H1 (cell line): ENCODE data around the gene CD164L2. TPM values are rescaled to one million over a fixed set of nuclear protein-coding genes. Genes with fewer than 3 reads are reported as not detected.

Source experiments
- CTCF ChIA-PET: fragments of 300-600 bp; sonication (Branson Sonifier 250); formaldehyde crosslinking; loops from one replicate; lab custom pipeline; 2021; ENCODE audit not compliant: partially characterized antibody; lab: Charles Lee
- POLR2A ChIA-PET: fragments of 300-600 bp; sonication (Branson Sonifier 250); formaldehyde crosslinking; loops from one replicate; lab custom pipeline; 2021; ENCODE audit warnings: inconsistent platforms; ENCODE audit not compliant: partially characterized antibody; lab: Charles Lee
- DNase-seq, 2 experiments: peaks; one replicate each; pipeline versions ENCODE4 v3.0.0 to v3.0.0-alpha.2; 2010 to 2022; ENCODE audit warnings: low spot score in 2 of 2, low read depth in 1 of 2, mixed read lengths in 1 of 2
- FAIRE-seq: peaks from 2 replicates; lab custom pipeline; 2011; peaks lifted over from hg19 to GRCh38; lab: Jason Lieb, UNC
- H2AFZ ChIP-seq: 2 replicates; pipeline ENCODE4 v1.8.1; 2012; ENCODE audit warnings: low read length, inconsistent platforms
- H2AK5ac ChIP-seq: 2 replicates; pipeline ENCODE4 v1.6.1; 2013; ENCODE audit warnings: low read depth, low read length
- H2BK120ac ChIP-seq: replicated peaks from 2 replicates; pipeline ENCODE3; 2013; ENCODE audit warnings: low read depth, low read length, inconsistent platforms
- H2BK12ac ChIP-seq: 2 replicates; pipeline ENCODE4 v1.6.1; 2013; ENCODE audit warnings: low read depth, low read length
- H2BK15ac ChIP-seq: 2 replicates; pipeline ENCODE4 v1.6.1; 2013; ENCODE audit warnings: low read length
- H2BK20ac ChIP-seq: 2 replicates; pipeline ENCODE4 v1.6.1; 2013; ENCODE audit warnings: low read length
- H2BK5ac ChIP-seq: 2 replicates; pipeline ENCODE4 v1.6.1; 2013; ENCODE audit warnings: low read depth, low read length
- H3K14ac ChIP-seq: 2 replicates; pipeline ENCODE4 v1.6.1; 2013; ENCODE audit warnings: inconsistent platforms; ENCODE audit not compliant: insufficient read length
- H3K18ac ChIP-seq: 2 replicates; pipeline ENCODE4 v1.6.1; 2013; ENCODE audit warnings: low read length; ENCODE audit errors: extremely low read depth
- H3K23ac ChIP-seq: 2 replicates; pipeline ENCODE4 v1.6.1; 2013; ENCODE audit warnings: inconsistent platforms; ENCODE audit not compliant: insufficient read length
- H3K23me2 ChIP-seq: 2 replicates; pipeline ENCODE4 v1.6.1; 2013; ENCODE audit warnings: low read depth, low read length
- H3K27ac ChIP-seq: 2 replicates; pipeline ENCODE4 v1.6.1; 2011; ENCODE audit warnings: low read depth, low read length, inconsistent platforms
- H3K27me3 ChIP-seq, 4 experiments: replicated peaks in 1 of 4; 1 replicate in 1 of 4; 2 replicates in 3 of 4; pipeline versions ENCODE4 v1.6.1 to v1.8.1; 2011 to 2013; ENCODE audit warnings: low read length in 3 of 4, mild to moderate bottlenecking in 3 of 4, inconsistent platforms in 2 of 4, mixed read lengths in 2 of 4, moderate library complexity in 1 of 4; ENCODE audit not compliant: control insufficient read depth in 3 of 4, insufficient read depth in 3 of 4; ENCODE audit errors: extremely low read depth in 1 of 4
- H3K36me3 ChIP-seq, 4 experiments: 2 replicates each; pipeline versions ENCODE4 v1.6.1 to v1.8.1; 2011 to 2013; ENCODE audit warnings: mild to moderate bottlenecking in 4 of 4, low read length in 3 of 4, moderate library complexity in 2 of 4, control low read depth in 1 of 4, inconsistent platforms in 1 of 4; ENCODE audit not compliant: insufficient read depth in 4 of 4, control insufficient read depth in 2 of 4
- H3K4ac ChIP-seq: replicated peaks from 2 replicates; pipeline ENCODE3; 2013; ENCODE audit warnings: low read length, low read depth, mixed read lengths, inconsistent platforms; ENCODE audit not compliant: insufficient read length
- H3K4me1 ChIP-seq, 4 experiments: replicated peaks in 1 of 4; 1 replicate in 1 of 4; 2 replicates in 3 of 4; pipeline versions ENCODE4 v1.6.1 to v1.8.1; 2011 to 2013; ENCODE audit warnings: low read length in 3 of 4, inconsistent platforms in 2 of 4, mixed read lengths in 1 of 4; ENCODE audit not compliant: insufficient read depth in 4 of 4, control insufficient read depth in 3 of 4
- H3K4me2 ChIP-seq, 2 experiments: 2 replicates each; pipeline versions ENCODE4 v1.6.1 to v1.8.1; 2011 to 2013; ENCODE audit warnings: low read depth in 2 of 2, low read length in 2 of 2, control low read depth in 1 of 2, inconsistent platforms in 1 of 2, mild to moderate bottlenecking in 1 of 2; ENCODE audit not compliant: insufficient read depth in 1 of 2
- H3K4me3 ChIP-seq, 4 experiments: fragments of 200-600, 300-600 bp in 1 of 4; sonication (generic), shearing (Covaris generic), sonication (Bioruptor Twin) in 1 of 4; 2 replicates each; pipeline versions ENCODE4 v1.5.1 to v1.8.1; 2011 to 2016; ENCODE audit warnings: low read length in 4 of 4, low read depth in 3 of 4, control low read depth in 2 of 4, inconsistent platforms in 2 of 4, mild to moderate bottlenecking in 2 of 4, mixed read lengths in 1 of 4, moderate library complexity in 1 of 4; ENCODE audit not compliant: insufficient read depth in 2 of 4; ENCODE audit errors: extremely low read depth in 1 of 4
- H3K56ac ChIP-seq: replicated peaks from 2 replicates; pipeline ENCODE3; 2013; ENCODE audit warnings: low read depth, mild to moderate bottlenecking, mixed read lengths, low read length, inconsistent platforms; ENCODE audit not compliant: insufficient read length
- H3K79me1 ChIP-seq: 2 replicates; pipeline ENCODE4 v1.6.1; 2013; ENCODE audit warnings: low read depth, low read length, control low read depth
- H3K79me2 ChIP-seq, 2 experiments: 2 replicates each; pipeline versions ENCODE4 v1.6.1 to v1.8.1; 2012 to 2013; ENCODE audit warnings: low read length in 2 of 2, mild to moderate bottlenecking in 2 of 2, inconsistent platforms in 1 of 2; ENCODE audit not compliant: insufficient read depth in 2 of 2, control insufficient read depth in 1 of 2
- H3K9ac ChIP-seq, 4 experiments: replicated peaks in 1 of 4; 1 replicate in 1 of 4; 2 replicates in 3 of 4; pipeline versions ENCODE4 v1.6.1 to v1.8.1; 2011 to 2013; ENCODE audit warnings: low read depth in 3 of 4, low read length in 3 of 4, control low read depth in 2 of 4, mild to moderate bottlenecking in 2 of 4, moderate library complexity in 2 of 4, inconsistent platforms in 1 of 4; ENCODE audit errors: extremely low read depth in 1 of 4
- H3K9me3 ChIP-seq, 2 experiments: 2 replicates each; pipeline versions ENCODE4 v1.6.1 to v1.8.1; 2012 to 2013; ENCODE audit warnings: mild to moderate bottlenecking in 2 of 2, moderate library complexity in 2 of 2, control low read depth in 1 of 2, inconsistent platforms in 1 of 2, low read depth in 1 of 2, low read length in 1 of 2, mixed read lengths in 1 of 2; ENCODE audit not compliant: insufficient read depth in 2 of 2
- H4K20me1 ChIP-seq, 2 experiments: replicated peaks in 1 of 2; 2 replicates each; pipeline versions ENCODE3 to v1.8.1; 2011 to 2013; ENCODE audit warnings: inconsistent platforms in 2 of 2, low read length in 2 of 2, mild to moderate bottlenecking in 1 of 2; ENCODE audit not compliant: insufficient read depth in 2 of 2, control insufficient read depth in 1 of 2
- H4K5ac ChIP-seq: 2 replicates; pipeline ENCODE4 v1.6.1; 2013; ENCODE audit warnings: low read length, low read depth, mixed read lengths, inconsistent platforms; ENCODE audit not compliant: insufficient read length
- H4K8ac ChIP-seq: 2 replicates; pipeline ENCODE4 v1.8.0; 2013; ENCODE audit warnings: mild to moderate bottlenecking, moderate library complexity, low read length, inconsistent platforms; ENCODE audit not compliant: insufficient read depth; ENCODE audit errors: extremely low read depth
- H4K91ac ChIP-seq: replicated peaks from 2 replicates; pipeline ENCODE3; 2013; ENCODE audit warnings: low read length, mixed read lengths, inconsistent platforms; ENCODE audit not compliant: insufficient read length
- ATF3 ChIP-seq: IDR thresholded peaks from 2 replicates; pipeline ENCODE4 v1.6.1; 2011; ENCODE audit warnings: low read depth, mild to moderate bottlenecking, low read length; ENCODE audit not compliant: insufficient read depth
- CTBP2 ChIP-seq: IDR thresholded peaks from 2 replicates; pipeline ENCODE4 v1.7.0; 2011; ENCODE audit warnings: borderline replicate concordance, mild to moderate bottlenecking, moderate library complexity, mixed read lengths, low read length; ENCODE audit not compliant: insufficient read depth, insufficient read length
- E2F6 ChIP-seq: IDR thresholded peaks from 2 replicates; pipeline ENCODE4 v1.6.1; 2012; ENCODE audit warnings: inconsistent platforms
- GTF2F1 ChIP-seq: IDR thresholded peaks from 2 replicates; pipeline ENCODE4 v1.6.1; 2012; ENCODE audit warnings: low read depth, low read length, improper control_type of control experiment, borderline replicate concordance
- NANOG ChIP-seq: IDR thresholded peaks from 2 replicates; pipeline ENCODE4 v1.6.1; 2011; ENCODE audit warnings: low read length, low read depth, mild to moderate bottlenecking, inconsistent platforms; ENCODE audit not compliant: insufficient read depth, poor library complexity, severe bottlenecking
- SIN3A ChIP-seq, 2 experiments: IDR thresholded peaks in 1 of 2; conservative IDR thresholded peaks in 1 of 2; 2 replicates each; pipeline ENCODE4 v1.6.1; 2011 to 2012; ENCODE audit warnings: low read length in 2 of 2, improper control_type of control experiment in 1 of 2, low read depth in 1 of 2, mild to moderate bottlenecking in 1 of 2
- SRF ChIP-seq: IDR thresholded peaks from 2 replicates; pipeline ENCODE4 v1.6.1; 2011; ENCODE audit warnings: mild to moderate bottlenecking, low read depth, low read length, moderate library complexity
- WGBS, 2 experiments: shearing (Covaris generic) in 1 of 2; methylation state at CpG; one replicate each; pipeline versions ENCODE4 v1.1.6 to v1.1.7; 2013 to 2015; ENCODE audit warnings: low lambda C conversion rate in 2 of 2, mixed read lengths in 2 of 2, inconsistent platforms in 1 of 2, low coverage in 1 of 2, missing lambda C conversion rate in 1 of 2; ENCODE audit not compliant: insufficient replicate concordance in 2 of 2, insufficient coverage in 1 of 2, insufficient read length in 1 of 2; ENCODE audit errors: extremely low coverage in 1 of 2, missing lambda C conversion rate in 1 of 2; 5-methylcytosine and 5-hydroxymethylcytosine counted together
- polyA plus RNA-seq, 7 experiments: library from polyadenylated mRNA; depleted of rRNA in 3 of 7; stranded (reverse) in 5 of 7; unstranded in 2 of 7; fragments of >200 nt in 5 of 7; fragments of 200-250 nt in 2 of 7; gene quantifications; 1 replicate in 5 of 7; 2 replicates in 1 of 7; 4 replicates in 1 of 7; pipeline versions ENCODE4 v1.2.1 to v1.2.3, GENCODE V29; 2011 to 2013; ENCODE audit warnings: missing spikeins in 2 of 7, mixed read lengths in 2 of 7
- total RNA-seq: library from RNA; stranded (reverse); fragmentation: NEBNext Ultra II Directional; extraction: Animal tissue kit (Norgen Biotek cat#: 25700); gene quantifications from 2 replicates; pipeline ENCODE4 v1.2.1, GENCODE V29; 2021

The CD164L2 gene
- total and polyA plus RNA-seq, 2 of the 8 experiments (the other 6 are each of a cell fraction or from before 2014, with no cell fraction given): 3.3 TPM

GRCh38 chr1:27429029-27429425 is 45.9 kb upstream of the CD164L2 start:
- Histone ChIP-seq H4K91ac (peak overlapping the region; percentile 38), H3K14ac (no peak overlapping the region), H3K56ac (no peak overlapping the region), H4K8ac (no peak overlapping the region), H2BK120ac (peak overlapping the region; percentile 44), H3K79me1 (peaks cover 11% of the 10 kb centered on the region; the same call in 1 of the 2 replicates), H3K4me2 (0 out of 4 replicates have a peak overlapping the region, but pooled peaks of 1 of the 2 experiments have one; percentile 36), H2BK15ac (no peak overlapping the region), H3K4me1 (peaks cover 16 to 28% (median 22%) of the 10 kb centered on the region in 4 experiments), H3K9ac (no peak overlapping the region; a peak in 1 of 7 replicates), H3K79me2 (peaks cover 0 to 35% of the 10 kb centered on the region in 2 experiments; a peak in 2 of 4 replicates), H3K36me3 (peaks cover 0 to 13% (median 3%) of the 10 kb centered on the region in 4 experiments; a peak in 2 of 8 replicates), H3K4ac (peak overlapping the region; percentile 79), H2AFZ (no peak overlapping the region), H4K5ac (no peak overlapping the region), H3K4me3 (no peak overlapping the region), H4K20me1 (peaks cover 0 to 3% of the 10 kb centered on the region in 2 experiments), H2BK20ac (peak overlapping the region; percentile 80; the same call in 1 of the 2 replicates), H2BK12ac (no peak overlapping the region), H2BK5ac (peak overlapping the region; percentile 90; the same call in 1 of the 2 replicates), H3K18ac (peak overlapping the region; percentile 34; the same call in 1 of the 2 replicates), H3K23me2 (no peaks in the 10 kb centered on the region), H3K27me3 (no peaks in the 10 kb centered on the region), H3K9me3 (no peaks in the 10 kb centered on the region), H3K23ac (no peak overlapping the region), H3K27ac (0 out of 2 replicates have a peak overlapping the region, but pooled peaks have one; percentile 26), H2AK5ac (no peak overlapping the region)
- CTCF ChIA-PET: interaction anchor here (0.6 to 37.8 kb wide), 14 partner anchors 10 to 240 kb away, joined by 3 to 863 read pairs (median 4); partner anchors contain the start of gene WASF2
- FAIRE-seq (no peak), DNase-seq (no peak)
- WGBS, 2 experiments: 44% methylated on average over 2 of the region's 2 CpGs; no CpG with 5 or more reads in 1 of the 2 experiments
- POLR2A ChIA-PET: interaction anchor here (0.6 to 3.7 kb wide), 9 partner anchors 8 to 142 kb away, joined by 3 to 23 read pairs (median 4); partner anchors contain the start of gene WASF2
- TF ChIP-seq GTF2F1 (no peak), E2F6 (no peak), NANOG (no peak), SRF (no peak), ATF3 (no peak), SIN3A (conservative IDR thresholded peaks at IDR 0.05 in 1 of 2, IDR thresholded peaks at IDR 0.05 in 1 of 2; ENCODE audit: low read depth in 1 of 2, low read length in 2 of 2) (no peak), CTBP2 (no peak)
